ENCODE data around the gene FGGY.

The FGGY gene

DNA sequence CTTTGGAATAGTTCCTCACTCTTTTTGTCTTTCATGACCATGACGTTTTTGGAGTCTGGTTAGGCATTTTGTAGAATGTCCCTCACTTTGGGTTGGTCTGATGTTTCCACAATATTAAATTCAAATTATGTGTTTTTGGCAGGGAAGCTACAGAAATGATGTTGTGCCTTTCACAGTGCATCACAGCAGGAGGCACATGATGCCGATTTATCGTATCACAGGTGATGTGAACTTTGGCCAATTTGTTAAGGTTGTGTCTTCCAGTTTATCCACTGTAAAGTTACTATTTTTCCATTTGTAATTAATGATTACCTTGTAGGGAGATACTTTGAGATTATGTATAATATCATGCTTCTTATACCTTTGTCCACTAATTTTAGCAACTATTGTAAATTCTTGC is 114.3 kb downstream of the FGGY start:
- TF ChIP-seq, protein P1, sequence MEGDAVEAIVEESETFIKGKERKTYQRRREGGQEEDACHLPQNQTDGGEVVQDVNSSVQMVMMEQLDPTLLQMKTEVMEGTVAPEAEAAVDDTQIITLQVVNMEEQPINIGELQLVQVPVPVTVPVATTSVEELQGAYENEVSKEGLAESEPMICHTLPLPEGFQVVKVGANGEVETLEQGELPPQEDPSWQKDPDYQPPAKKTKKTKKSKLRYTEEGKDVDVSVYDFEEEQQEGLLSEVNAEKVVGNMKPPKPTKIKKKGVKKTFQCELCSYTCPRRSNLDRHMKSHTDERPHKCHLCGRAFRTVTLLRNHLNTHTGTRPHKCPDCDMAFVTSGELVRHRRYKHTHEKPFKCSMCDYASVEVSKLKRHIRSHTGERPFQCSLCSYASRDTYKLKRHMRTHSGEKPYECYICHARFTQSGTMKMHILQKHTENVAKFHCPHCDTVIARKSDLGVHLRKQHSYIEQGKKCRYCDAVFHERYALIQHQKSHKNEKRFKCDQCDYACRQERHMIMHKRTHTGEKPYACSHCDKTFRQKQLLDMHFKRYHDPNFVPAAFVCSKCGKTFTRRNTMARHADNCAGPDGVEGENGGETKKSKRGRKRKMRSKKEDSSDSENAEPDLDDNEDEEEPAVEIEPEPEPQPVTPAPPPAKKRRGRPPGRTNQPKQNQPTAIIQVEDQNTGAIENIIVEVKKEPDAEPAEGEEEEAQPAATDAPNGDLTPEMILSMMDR (IDR thresholded peaks at IDR 0.05; ENCODE audit: low read depth, low read length, missing control alignments) = no peak
- no peak for DNase-seq (ENCODE audit: low read depth)

DNA sequence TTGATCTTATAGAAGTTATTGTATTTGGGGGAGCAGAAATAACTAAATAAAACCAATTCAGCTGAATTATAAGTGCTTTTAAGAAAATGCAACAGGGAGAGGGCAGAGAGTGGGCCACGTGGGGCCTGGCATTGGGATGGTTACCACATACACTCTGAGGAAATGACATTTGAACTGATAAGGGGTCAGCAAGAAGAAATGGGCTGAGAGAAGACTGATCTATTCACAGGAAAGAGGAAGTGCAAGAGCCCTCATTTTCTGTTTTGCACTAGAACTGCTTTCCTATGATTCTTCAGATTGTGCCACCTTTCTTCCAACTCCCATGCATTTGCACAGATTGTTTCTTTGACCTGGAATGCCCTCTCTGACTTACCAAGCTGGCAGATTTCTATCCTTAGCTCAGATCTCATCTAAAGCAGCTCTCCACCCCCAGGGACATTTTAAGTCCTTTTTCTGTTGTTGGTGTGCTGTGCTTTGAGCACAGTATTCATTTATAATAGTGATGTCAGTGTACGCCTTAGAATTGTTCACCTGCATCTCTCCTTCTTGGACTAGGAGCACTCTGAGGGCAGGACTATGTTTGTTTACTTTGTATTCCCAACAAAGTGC is 115.9 kb downstream of the FGGY start:
- H3K4me3 ChIP-seq (ENCODE audit: low read depth, low read length) = no peak overlapping the region
- TF ChIP-seq, protein P1 (IDR thresholded peaks at IDR 0.05; ENCODE audit: low read depth, low read length, missing control alignments) = no peak
- no peak for DNase-seq (ENCODE audit: low read depth)

More for the DNA sequence above, 114.3 kb downstream of the FGGY start:
- H3K4me3 ChIP-seq (ENCODE audit: low read depth, low read length) = no peak overlapping the region

DNA sequence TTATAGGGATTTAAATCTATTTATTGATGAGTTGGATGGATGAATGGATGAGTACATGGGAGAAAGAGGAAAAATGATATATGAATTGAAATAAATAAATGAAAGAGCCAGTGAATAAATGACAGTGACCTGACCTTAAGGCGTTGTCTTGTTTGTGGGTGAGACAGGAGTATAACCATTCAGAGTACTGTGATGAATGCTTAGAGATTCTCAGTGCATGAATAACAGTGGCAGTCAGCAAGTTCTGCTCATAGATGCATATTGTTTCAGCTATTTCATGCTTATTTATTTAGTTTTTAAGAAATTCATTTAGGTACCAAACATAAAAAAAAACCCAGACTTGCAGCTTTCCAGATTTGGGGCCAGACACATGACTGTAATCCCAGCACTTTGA is 116.4 kb downstream of the FGGY start:
- TF ChIP-seq, protein P1 (IDR thresholded peaks at IDR 0.05; ENCODE audit: low read depth, low read length, missing control alignments) = no peak
- no peak for DNase-seq (ENCODE audit: low read depth)
- no peak overlapping the region for H3K4me3 ChIP-seq (ENCODE audit: low read depth, low read length)

DNA sequence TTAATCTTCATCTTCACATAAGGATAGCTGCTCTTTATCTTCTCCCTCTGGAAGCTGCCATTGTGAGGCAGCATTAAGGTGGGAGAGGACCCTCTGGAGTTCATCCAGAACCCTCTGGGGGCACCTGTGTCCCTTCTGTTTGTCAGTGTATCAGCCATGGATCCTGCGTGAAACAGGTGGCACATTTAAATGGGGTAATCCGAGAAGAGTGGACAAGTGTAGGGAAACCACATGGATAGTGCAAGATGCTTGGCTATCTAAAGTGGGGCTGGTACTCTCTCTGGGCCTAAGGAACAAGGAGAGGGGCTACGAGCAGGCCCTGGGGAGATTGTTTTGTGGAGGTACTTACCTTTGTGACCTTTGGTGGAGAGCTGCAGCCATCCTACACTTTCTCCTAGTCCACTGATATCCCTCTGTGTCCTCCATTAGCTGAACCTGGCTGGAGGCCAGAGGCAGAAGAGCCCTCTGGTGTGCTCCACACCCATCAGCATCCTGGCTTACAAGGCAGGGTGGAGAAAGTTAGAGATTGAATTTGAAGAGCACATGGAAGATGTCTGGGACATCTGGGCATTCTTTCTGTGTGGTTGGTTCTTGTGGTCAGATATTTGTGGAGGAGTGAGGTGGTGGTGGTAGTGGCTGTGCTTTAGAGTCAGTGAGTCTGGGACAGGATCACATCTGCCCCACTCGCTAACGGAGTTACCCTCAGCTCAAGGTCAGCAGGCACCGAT is 117.7 kb downstream of the FGGY start:
- TF ChIP-seq, protein P1 (IDR thresholded peaks at IDR 0.05; ENCODE audit: low read depth, low read length, missing control alignments) = no peak
- H3K4me3 ChIP-seq (ENCODE audit: low read depth, low read length) = no peak overlapping the region
- DNase-seq (ENCODE audit: low read depth) = no peak

DNA sequence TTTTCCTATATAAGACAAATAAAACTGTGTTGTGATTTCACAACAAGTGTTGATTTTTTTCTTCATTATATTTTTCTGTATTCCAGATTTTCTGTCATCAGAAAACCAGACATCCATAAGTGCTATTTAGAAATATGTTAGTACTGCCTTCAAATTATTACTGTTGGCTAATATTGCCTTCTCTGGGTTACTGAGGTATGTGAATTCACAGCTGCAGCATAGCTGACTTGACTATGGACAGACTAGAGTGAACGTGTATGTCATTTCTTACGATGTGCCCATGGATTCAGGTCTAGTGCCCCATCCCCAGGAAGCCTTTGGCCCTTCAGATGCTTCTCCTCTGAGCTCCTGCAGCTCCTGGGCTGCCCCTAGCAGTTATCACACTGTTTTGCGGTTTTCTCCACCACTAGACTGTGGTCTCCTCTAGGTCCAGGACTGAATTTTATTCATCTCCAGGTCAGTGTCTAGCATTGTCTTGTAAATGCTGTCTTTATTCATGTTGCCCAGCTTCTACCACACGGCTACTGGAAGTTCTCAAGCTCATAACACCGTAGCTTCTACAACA is 118.5 kb downstream of the FGGY start:
- TF ChIP-seq, protein P1 (IDR thresholded peaks at IDR 0.05; ENCODE audit: low read depth, low read length, missing control alignments) = no peak
- DNase-seq (ENCODE audit: low read depth) = no peak
- H3K4me3 ChIP-seq (ENCODE audit: low read depth, low read length) = no peak overlapping the region

DNA sequence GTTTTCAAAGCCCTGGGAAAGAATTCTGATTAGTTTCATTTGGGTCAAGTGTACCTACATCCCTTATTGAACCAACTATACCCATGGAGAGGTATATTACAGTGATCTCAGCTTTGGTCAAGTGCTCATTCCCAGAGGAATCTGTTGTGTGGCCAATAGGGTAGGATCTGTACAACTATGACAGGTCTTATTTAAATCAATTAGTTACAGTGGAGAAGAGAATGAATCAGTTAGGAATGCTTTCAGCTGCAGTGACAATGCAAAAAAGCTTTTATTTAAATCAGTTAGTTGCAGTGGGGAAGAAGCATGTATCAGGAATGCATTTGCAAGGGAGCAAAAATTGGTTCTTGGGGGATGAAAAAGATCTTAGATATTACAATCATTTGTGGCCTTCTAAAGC is 119.0 kb downstream of the FGGY start:
- no peak for DNase-seq (ENCODE audit: low read depth)
- TF ChIP-seq, protein P1 (IDR thresholded peaks at IDR 0.05; ENCODE audit: low read depth, low read length, missing control alignments) = no peak
- no peak overlapping the region for H3K4me3 ChIP-seq (ENCODE audit: low read depth, low read length)
